Panc1 (cell line): Measurements from ENCODE around the gene MACROD2. TPM values are rescaled to one million over a fixed set of nuclear protein-coding genes. Genes with fewer than 3 reads are reported as not detected.

Source experiments
- ATAC-seq: fragments of 200-7000 bp; cut with Tn5 transposase; 2 replicates; pipeline ENCODE4 v1.9.1; 2020; ENCODE audit warnings: mild to moderate bottlenecking, moderate library complexity
- BruUV-seq: library from RNA; stranded (reverse); fragments of 400-500 nt; replicated peaks from 2 replicates; lab custom pipeline; 2021; lab: Mats Ljungman, UMichigan
- CTCF ChIA-PET: fragments of 300-600 bp; sonication (Branson Sonifier 250); formaldehyde crosslinking; loops from one replicate; lab custom pipeline; 2022; ENCODE audit warnings: antibody characterized with exemption; lab: Charles Lee
- POLR2A ChIA-PET: fragments of 300-600 bp; sonication (Branson Sonifier 250); formaldehyde crosslinking; loops from one replicate; lab custom pipeline; 2022; ENCODE audit warnings: antibody characterized with exemption; lab: Charles Lee
- DNase-seq: peaks from one replicate; pipeline ENCODE4 v3.0.0-alpha.2; 2010; ENCODE audit warnings: low read depth, low spot score
- H3K27ac ChIP-seq: 2 replicates; pipeline ENCODE4 v1.5.1; 2011; ENCODE audit warnings: mild to moderate bottlenecking, low read length, inconsistent platforms
- H3K27me3 ChIP-seq: fragments of 200-500 bp; sonication (Bioruptor generic); 2 replicates; pipeline ENCODE4 v1.6.0; 2014; ENCODE audit warnings: low read length, inconsistent platforms; ENCODE audit not compliant: control insufficient read depth, insufficient read depth
- H3K36me3 ChIP-seq: fragments of 200-500 bp; sonication (Bioruptor generic); 2 replicates; pipeline ENCODE4 v1.5.1; 2014; ENCODE audit warnings: inconsistent platforms, mild to moderate bottlenecking, low read length, moderate library complexity; ENCODE audit not compliant: control insufficient read depth, insufficient read depth
- H3K4me1 ChIP-seq: 2 replicates; pipeline ENCODE4 v1.5.1; 2011; ENCODE audit warnings: inconsistent platforms, mild to moderate bottlenecking, low read length, moderate library complexity; ENCODE audit not compliant: control insufficient read depth, insufficient read depth
- H3K4me3 ChIP-seq, 2 experiments: 2 replicates each; pipeline ENCODE4 v1.5.1; 2011 to 2012; ENCODE audit warnings: low read depth in 2 of 2, low read length in 2 of 2, mild to moderate bottlenecking in 2 of 2, inconsistent platforms in 1 of 2, moderate library complexity in 1 of 2
- H3K9me3 ChIP-seq: fragments of 200-500 bp; sonication (Bioruptor generic); 2 replicates; pipeline ENCODE4 v1.5.1; 2014; ENCODE audit warnings: low read depth, mild to moderate bottlenecking, inconsistent platforms, low read length, moderate library complexity; ENCODE audit not compliant: control insufficient read depth, insufficient read depth
- CTCF ChIP-seq: fragments of 450-650 bp; IDR thresholded peaks from 2 replicates; pipeline ENCODE4 v1.5.1; 2017; ENCODE audit warnings: mild to moderate bottlenecking
- POLR2AphosphoS5 ChIP-seq: IDR thresholded peaks from 2 replicates; pipeline ENCODE4 v1.6.1; 2012; ENCODE audit warnings: mild to moderate bottlenecking, low read depth, low read length, moderate library complexity
- REST ChIP-seq, 2 experiments: IDR thresholded peaks; 2 replicates each; pipeline ENCODE4 v1.6.1; 2011 to 2012; ENCODE audit warnings: low read depth in 2 of 2, control low read depth in 1 of 2, low read length in 1 of 2, mild to moderate bottlenecking in 1 of 2, moderate library complexity in 1 of 2; ENCODE audit not compliant: insufficient read depth in 1 of 2
- SIN3A ChIP-seq: IDR thresholded peaks from 2 replicates; pipeline ENCODE4 v1.6.1; 2012; ENCODE audit warnings: low read depth, mild to moderate bottlenecking, low read length, moderate library complexity, borderline replicate concordance; ENCODE audit not compliant: insufficient read depth
- TCF7L2 ChIP-seq: IDR thresholded peaks from 2 replicates; pipeline ENCODE4 v1.6.1; 2011; ENCODE audit warnings: mild to moderate bottlenecking, low read depth, low read length, inconsistent platforms
- in situ Hi-C: cut with HindIII; loops from 2 replicates; pipeline ENCODE4 v1.10.0; 2016; ENCODE audit warnings: low sequenced_read_pairs, low pct_unique_long_range_greater_than_20kb
- intact Hi-C: fragments of 100-400 bp; cut with micrococcal nuclease; formaldehyde crosslinking; loops from one replicate; pipeline ENCODE4 v1.10.0; 2022; ENCODE audit not compliant: unreplicated experiment
- total RNA-seq: library from RNA; stranded (reverse); gene quantifications from one replicate; pipeline ENCODE4 v1.2.1, GENCODE V29; 2021; ENCODE audit not compliant: unreplicated experiment

Gene MACROD2
- total RNA-seq, 1 experiment from 2014 or later, result 1.2 TPM

GRCh38 chr20:15033891-15034290, 1038.6 kb downstream of the MACROD2 start:
- no peak for DNase-seq
- no TSS peak for BruUV-seq
- in situ Hi-C loops, result no loop called here
- Histone ChIP-seq H3K27me3 (no peaks in the 10 kb centered on the region), H3K4me1 (no peaks in the 10 kb centered on the region), H3K36me3 (no peaks in the 10 kb centered on the region), H3K4me3 (no peak overlapping the region), H3K9me3 (no peaks in the 10 kb centered on the region), H3K27ac (no peak overlapping the region)
- no peak for ATAC-seq
- ChIA-PET POLR2A (no interaction called here), CTCF (no interaction called here)
- TF ChIP-seq TCF7L2 (no peak), SIN3A (no peak), POLR2AphosphoS5 (no peak), REST (IDR thresholded peaks at IDR 0.05; ENCODE audit: insufficient read depth in 1 of 2, low read depth in 2 of 2, low read length in 1 of 2) (no peak)
- intact Hi-C loops, result no loop called here

- Histone ChIP-seq H3K36me3 (no peaks in the 10 kb centered on the region), H3K9me3 (no peaks in the 10 kb centered on the region), H3K27me3 (no peaks in the 10 kb centered on the region), H3K27ac (no peak overlapping the region), H3K4me1 (no peaks in the 10 kb centered on the region), H3K4me3 (no peak overlapping the region)
- CTCF ChIA-PET, result no interaction called here
- no peak for TF ChIP-seq POLR2AphosphoS5
- TF ChIP-seq TCF7L2, result no peak
- no peak for TF ChIP-seq REST (IDR thresholded peaks at IDR 0.05; ENCODE audit: insufficient read depth in 1 of 2, low read depth in 2 of 2, low read length in 1 of 2)
- TF ChIP-seq SIN3A, result no peak
- no peak for TF ChIP-seq CTCF
- in situ Hi-C loops, result no loop called here
- no peak for DNase-seq
- ATAC-seq, result no peak
- intact Hi-C loops, result no loop called here
- POLR2A ChIA-PET, result no interaction called here
- BruUV-seq, result no TSS peak
Observed at GRCh38 chr20:15036948-15037347, 1041.6 kb downstream of the MACROD2 start.
